Ishikawa (cell line): ENCODE data around the gene ZNF804A.

ENCODE experiments used
- CEBPB ChIP-seq: IDR thresholded peaks from 2 replicates; pipeline ENCODE4 v1.6.1; 2012
- NFIC ChIP-seq: IDR thresholded peaks from 2 replicates; pipeline ENCODE4 v1.6.1; 2012
- REST ChIP-seq: IDR thresholded peaks from 2 replicates; pipeline ENCODE4 v1.6.1; 2012; ENCODE audit warnings: low read depth, mild to moderate bottlenecking
- TCF12 ChIP-seq: IDR thresholded peaks from 2 replicates; pipeline ENCODE4 v1.6.1; 2012; ENCODE audit warnings: low read depth
- TEAD4 ChIP-seq: IDR thresholded peaks from 2 replicates; pipeline ENCODE4 v1.6.1; 2012

- TF ChIP-seq CEBPB (no peak), TCF12 (no peak), REST (no peak), TEAD4 (no peak), NFIC (no peak)
Measured at GRCh38 chr2:184906709-184907108, 308.4 kb downstream of the ZNF804A start.
